Loucy (cell line): ENCODE measurements around the gene NOXA1.

Source experiments
- EZH2phosphoT487 ChIP-seq: fragments of 200-600 bp; IDR thresholded peaks from 2 replicates; pipeline ENCODE4 v1.6.1; 2018; ENCODE audit warnings: antibody characterized with exemption, mild to moderate bottlenecking, moderate library complexity, borderline replicate concordance
- TF ChIP-seq, protein P1 (sequence below): fragments of 200-600 bp; sonication (generic); conservative IDR thresholded peaks from 2 replicates; pipeline ENCODE4 v1.5.1; 2014; ENCODE audit warnings: mild to moderate bottlenecking, antibody characterized with exemption, low read length

DNA sequence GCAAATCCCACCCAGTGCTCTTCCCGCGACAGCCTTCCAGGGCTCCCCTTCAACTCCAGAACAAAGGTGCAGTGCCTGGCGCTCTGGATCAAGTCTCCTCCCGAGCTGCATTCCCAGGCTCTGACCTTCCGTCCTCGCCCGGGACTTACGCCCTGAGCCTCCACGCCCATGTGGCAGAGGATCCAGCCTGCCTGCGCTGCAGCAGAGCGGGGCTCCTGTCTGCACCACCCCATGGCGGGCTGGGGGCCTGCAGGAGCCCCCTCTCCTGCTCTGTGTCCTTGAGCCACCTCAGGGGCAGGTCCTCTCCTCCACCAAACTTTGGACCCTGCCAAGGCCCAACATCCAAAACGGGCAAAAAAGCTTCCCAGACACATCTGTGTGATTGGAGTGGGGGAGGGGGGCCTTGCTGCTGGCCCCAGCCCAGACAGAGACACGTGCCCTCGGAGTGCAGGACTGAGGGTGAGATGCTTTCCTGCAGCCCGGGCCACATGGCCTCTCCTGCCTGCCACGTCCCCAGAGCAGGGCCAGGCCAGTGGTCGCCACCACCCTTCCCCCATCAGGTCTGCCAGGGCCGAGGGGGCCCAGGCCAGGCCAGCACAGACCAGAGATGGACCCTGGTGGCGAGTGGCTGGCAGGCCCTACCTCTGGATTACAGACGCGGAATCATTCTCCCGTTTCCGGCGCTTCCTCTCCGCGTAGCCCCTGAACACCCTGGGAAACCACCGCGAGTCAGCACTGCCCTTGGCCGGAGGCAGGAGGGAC, 31.6 kb downstream of the NOXA1 start:
- TF ChIP-seq, protein P1, sequence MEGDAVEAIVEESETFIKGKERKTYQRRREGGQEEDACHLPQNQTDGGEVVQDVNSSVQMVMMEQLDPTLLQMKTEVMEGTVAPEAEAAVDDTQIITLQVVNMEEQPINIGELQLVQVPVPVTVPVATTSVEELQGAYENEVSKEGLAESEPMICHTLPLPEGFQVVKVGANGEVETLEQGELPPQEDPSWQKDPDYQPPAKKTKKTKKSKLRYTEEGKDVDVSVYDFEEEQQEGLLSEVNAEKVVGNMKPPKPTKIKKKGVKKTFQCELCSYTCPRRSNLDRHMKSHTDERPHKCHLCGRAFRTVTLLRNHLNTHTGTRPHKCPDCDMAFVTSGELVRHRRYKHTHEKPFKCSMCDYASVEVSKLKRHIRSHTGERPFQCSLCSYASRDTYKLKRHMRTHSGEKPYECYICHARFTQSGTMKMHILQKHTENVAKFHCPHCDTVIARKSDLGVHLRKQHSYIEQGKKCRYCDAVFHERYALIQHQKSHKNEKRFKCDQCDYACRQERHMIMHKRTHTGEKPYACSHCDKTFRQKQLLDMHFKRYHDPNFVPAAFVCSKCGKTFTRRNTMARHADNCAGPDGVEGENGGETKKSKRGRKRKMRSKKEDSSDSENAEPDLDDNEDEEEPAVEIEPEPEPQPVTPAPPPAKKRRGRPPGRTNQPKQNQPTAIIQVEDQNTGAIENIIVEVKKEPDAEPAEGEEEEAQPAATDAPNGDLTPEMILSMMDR, result no peak
- TF ChIP-seq EZH2phosphoT487, result no peak
